Stomach (tissue), 9 donors: ENCODE results near the gene DPCD. TPM values are rescaled to one million over a fixed set of nuclear protein-coding genes. Genes with fewer than 3 reads are reported as not detected.

Experiments used
- DNase-seq, 2 donors: peaks; one replicate each; pipeline versions ENCODE4 v3.0.0 to v3.0.0-alpha.2; 2013 to 2019
- H3K27ac ChIP-seq, 5 donors: fragments of 200-600 bp in 4 of 5; sonication (generic) in 4 of 5; one replicate each; pipeline ENCODE4 v1.5.1; 2013 to 2019; ENCODE audit warnings: mild to moderate bottlenecking in 1 of 5, moderate library complexity in 1 of 5
- H3K27me3 ChIP-seq, 3 donors: fragments of 200-600 bp; sonication (generic); one replicate each; pipeline ENCODE4 v1.5.1; 2017 to 2019; ENCODE audit warnings: mixed run types in 1 of 3
- H3K36me3 ChIP-seq, 4 donors: fragments of 200-600 bp; sonication (generic); 1 replicate in 3 of 4; 2 replicates in 1 of 4; pipeline ENCODE4 v1.5.1; 2016 to 2019
- H3K4me1 ChIP-seq, 4 donors: fragments of 200-600 bp; sonication (generic); one replicate each; pipeline ENCODE4 v1.5.1; 2016 to 2019
- H3K4me3 ChIP-seq, 4 donors: fragments of 200-600 bp; sonication (generic) in 3 of 4; one replicate each; pipeline ENCODE4 v1.5.1; 2016 to 2019; ENCODE audit warnings: mild to moderate bottlenecking in 1 of 4
- H3K9me3 ChIP-seq, 4 donors: fragments of 200-600 bp; sonication (generic); one replicate each; pipeline ENCODE4 v1.5.1; 2016 to 2019
- EP300 ChIP-seq: sonication (generic); formaldehyde crosslinking; IDR thresholded peaks from one replicate; pipeline ENCODE4 v1.6.1; 2017; ENCODE audit warnings: antibody characterized with exemption
- POLR2A ChIP-seq, 4 donors: fragments of 450-650 bp; IDR thresholded peaks; one replicate each; pipeline ENCODE4 v1.6.1; 2016; ENCODE audit warnings: antibody characterized with exemption in 4 of 4, control low read depth in 2 of 4, mild to moderate bottlenecking in 1 of 4, moderate library complexity in 1 of 4
- POLR2AphosphoS5 ChIP-seq, 3 donors: sonication (generic); formaldehyde crosslinking; IDR thresholded peaks; one replicate each; pipeline ENCODE4 v1.6.1; 2016; ENCODE audit warnings: antibody characterized with exemption in 3 of 3
- WGBS, 5 donors: extraction: QIAGEN DNeasy Blood & Tissue Kit in 3 of 5; methylation state at CpG; one replicate each; pipeline versions ENCODE4 v1.1.5 to v1.1.7; 2013 to 2018; 5-methylcytosine and 5-hydroxymethylcytosine counted together
- intact Hi-C: fragments of 100-400 bp; cut with DNase I; formaldehyde crosslinking; loops from one replicate; pipeline ENCODE4 v1.15.1; 2023; ENCODE audit warnings: low total_unique reads
- polyA plus RNA-seq, 3 donors: library from polyadenylated mRNA; stranded (reverse); fragments of 200-250 nt; gene quantifications; one replicate each; pipeline ENCODE4 v1.2.3, GENCODE V29; 2013
- total RNA-seq, 5 donors: library from RNA; depleted of rRNA; stranded (reverse); fragments of >200 nt; gene quantifications; one replicate each; pipeline versions ENCODE4 v1.1.0 to v1.2.3, GENCODE V29; 2014 to 2016
- TF ChIP-seq, protein P1 (sequence below), 7 experiments: fragments of 450-650 bp in 4 of 7; fragments of 200-600 bp in 3 of 7; sonication (generic) in 3 of 7; IDR thresholded peaks; one replicate each; pipeline ENCODE4 v1.5.1; 2016 to 2019; ENCODE audit warnings: antibody characterized with exemption in 7 of 7, control low read depth in 2 of 7, mild to moderate bottlenecking in 1 of 7
- donor health status: healthy with polysubstance abuse.
- donor health status: Bipolar disorder and iron deficiency.
- donor health status: healthy.

Gene DPCD
- total and polyA plus RNA-seq, 8 donors: 6.7 to 86.6 (median 21.1) TPM

DNA sequence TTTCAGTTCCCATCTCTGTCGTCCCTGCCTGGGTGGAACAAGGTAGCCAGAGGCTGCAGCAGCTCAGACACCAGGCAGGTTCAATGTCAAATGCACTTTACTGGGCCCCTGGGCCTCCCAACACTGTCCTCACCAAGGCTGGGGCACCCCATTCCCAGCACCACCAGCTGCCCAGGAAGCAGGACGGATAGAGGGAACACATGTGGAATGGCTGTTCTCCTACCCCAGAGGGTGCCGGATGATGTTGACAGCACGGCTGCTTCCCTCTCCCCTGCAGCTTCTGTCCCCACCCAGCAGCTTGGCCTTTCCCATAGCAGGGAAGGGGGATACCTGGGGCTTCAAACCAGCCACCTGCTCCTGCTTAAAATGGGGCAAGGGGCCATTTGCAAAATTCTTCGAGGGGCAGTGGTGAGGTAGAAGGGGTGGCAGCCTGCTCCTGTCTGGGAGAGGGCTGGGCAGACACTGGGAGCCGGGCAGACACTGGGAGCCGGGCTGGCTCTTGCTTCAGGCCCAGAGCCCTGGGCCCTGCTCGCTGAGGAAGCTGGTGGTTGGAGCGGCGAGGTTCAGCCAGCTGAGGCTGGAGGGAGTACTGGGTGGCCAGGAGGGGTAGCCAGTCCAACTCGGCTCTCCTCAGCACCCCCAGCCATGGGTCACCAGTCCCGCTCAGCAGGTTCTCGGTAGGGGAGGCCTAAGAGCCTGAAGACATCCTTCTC is 9.2 kb upstream of the DPCD start:
- TF ChIP-seq POLR2A (IDR thresholded peaks at IDR 0.05) (no peak), POLR2AphosphoS5 (IDR thresholded peaks at IDR 0.05) (no peak), EP300 (no peak)
- TF ChIP-seq, protein P1, sequence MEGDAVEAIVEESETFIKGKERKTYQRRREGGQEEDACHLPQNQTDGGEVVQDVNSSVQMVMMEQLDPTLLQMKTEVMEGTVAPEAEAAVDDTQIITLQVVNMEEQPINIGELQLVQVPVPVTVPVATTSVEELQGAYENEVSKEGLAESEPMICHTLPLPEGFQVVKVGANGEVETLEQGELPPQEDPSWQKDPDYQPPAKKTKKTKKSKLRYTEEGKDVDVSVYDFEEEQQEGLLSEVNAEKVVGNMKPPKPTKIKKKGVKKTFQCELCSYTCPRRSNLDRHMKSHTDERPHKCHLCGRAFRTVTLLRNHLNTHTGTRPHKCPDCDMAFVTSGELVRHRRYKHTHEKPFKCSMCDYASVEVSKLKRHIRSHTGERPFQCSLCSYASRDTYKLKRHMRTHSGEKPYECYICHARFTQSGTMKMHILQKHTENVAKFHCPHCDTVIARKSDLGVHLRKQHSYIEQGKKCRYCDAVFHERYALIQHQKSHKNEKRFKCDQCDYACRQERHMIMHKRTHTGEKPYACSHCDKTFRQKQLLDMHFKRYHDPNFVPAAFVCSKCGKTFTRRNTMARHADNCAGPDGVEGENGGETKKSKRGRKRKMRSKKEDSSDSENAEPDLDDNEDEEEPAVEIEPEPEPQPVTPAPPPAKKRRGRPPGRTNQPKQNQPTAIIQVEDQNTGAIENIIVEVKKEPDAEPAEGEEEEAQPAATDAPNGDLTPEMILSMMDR (IDR thresholded peaks at IDR 0.05): no peak
- Histone ChIP-seq H3K4me3 (no peak overlapping the region), H3K4me1 (no peaks in the 10 kb centered on the region), H3K9me3 (no peaks in the 10 kb centered on the region), H3K36me3 (peaks cover 31 to 80% (median 71%) of the 10 kb centered on the region in 4 donors), H3K27ac (no peak overlapping the region), H3K27me3 (no peaks in the 10 kb centered on the region)
- DNase-seq: no peak
- intact Hi-C loops: no loop called here
- 90 to 93% (median 92%) methylated on average over 10 to 13 of the region's 13 CpGs for WGBS, 5 donors

DNA sequence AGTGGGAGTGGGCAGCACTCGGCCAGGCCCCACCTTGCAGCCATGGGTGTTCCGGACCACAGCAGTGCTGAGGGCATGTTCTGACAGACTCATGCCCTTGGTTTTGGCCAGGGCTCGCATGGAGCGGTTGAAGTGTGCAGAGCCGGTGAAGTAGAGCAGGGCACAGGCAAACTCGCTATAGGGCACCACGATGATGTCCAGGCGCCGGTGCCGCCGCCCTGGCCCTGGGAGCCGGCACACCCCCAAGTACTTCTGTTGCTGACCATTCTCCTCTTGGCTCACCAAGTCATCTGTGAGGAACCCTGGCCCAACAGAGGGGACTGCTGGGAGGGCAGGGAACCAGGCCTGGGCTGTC is 8.6 kb upstream of the DPCD start:
- intact Hi-C loops: no loop called here
- H3K4me1 ChIP-seq: no peaks in the 10 kb centered on the region
- H3K36me3 ChIP-seq: peaks cover 31 to 84% (median 76%) of the 10 kb centered on the region in 4 donors
- H3K27ac ChIP-seq: no peak overlapping the region
- no peaks in the 10 kb centered on the region for H3K9me3 ChIP-seq
- TF ChIP-seq, protein P1 (IDR thresholded peaks at IDR 0.05): no peak
- no peak for TF ChIP-seq EP300
- TF ChIP-seq POLR2AphosphoS5 (IDR thresholded peaks at IDR 0.05): no peak
- no peak for TF ChIP-seq POLR2A (IDR thresholded peaks at IDR 0.05)
- DNase-seq: no peak
- H3K4me3 ChIP-seq: no peak overlapping the region
- H3K27me3 ChIP-seq: no peaks in the 10 kb centered on the region
- WGBS, 5 donors: 95 to 100% (median 97%) methylated on average over 1 to 12 of the region's 12 CpGs

DNA sequence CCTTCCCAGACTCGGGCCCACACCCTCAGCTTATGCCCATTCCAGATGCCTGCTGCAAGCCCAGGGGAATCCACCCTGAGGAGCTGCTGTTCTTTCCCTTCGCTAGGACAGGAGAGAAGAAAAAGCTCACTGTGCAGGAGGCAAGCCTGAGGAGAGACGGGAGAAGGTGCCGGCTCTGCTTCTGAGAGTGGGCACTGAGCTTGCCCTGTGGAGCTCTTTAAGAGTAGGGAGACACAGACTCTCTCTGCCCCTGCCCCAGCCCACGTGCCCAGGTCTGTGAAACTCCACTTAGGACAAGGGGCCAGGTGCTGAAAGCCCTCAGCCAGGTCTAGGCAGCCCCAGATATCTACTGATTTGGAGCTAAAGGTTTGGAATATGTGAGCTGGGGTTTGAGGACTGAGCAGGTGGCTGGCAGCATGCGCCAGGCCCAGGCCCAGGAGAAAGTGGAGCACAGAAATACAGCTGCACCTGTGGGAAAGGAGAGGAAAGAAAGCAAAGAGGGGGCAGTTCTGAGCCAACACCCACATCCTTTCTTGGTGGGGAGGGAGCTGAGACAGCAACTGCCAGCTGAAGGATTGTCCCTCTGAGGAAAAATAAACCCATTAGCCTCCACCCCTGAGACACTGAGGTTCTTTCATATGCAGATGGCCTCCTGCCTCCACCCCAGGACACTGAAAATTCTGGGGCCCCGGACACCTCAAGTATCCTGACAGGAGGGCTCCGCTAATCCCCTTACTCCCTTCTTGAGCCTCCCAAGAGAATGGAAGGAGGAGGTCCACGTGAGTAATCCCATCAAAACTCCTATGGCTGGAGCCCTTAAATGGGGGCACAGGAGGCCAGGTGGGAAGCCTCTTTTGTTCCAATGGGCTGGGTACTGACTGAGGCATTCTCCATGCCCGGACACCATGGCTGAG is 7.4 kb upstream of the DPCD start:
- Histone ChIP-seq H3K27me3 (no peaks in the 10 kb centered on the region), H3K27ac (no peak overlapping the region), H3K9me3 (no peaks in the 10 kb centered on the region), H3K4me3 (no peak overlapping the region), H3K36me3 (peaks cover 31 to 96% (median 87%) of the 10 kb centered on the region in 4 donors), H3K4me1 (peaks cover 0 to 2% (median under 1%) of the 10 kb centered on the region in 4 donors)
- DNase-seq: no peak
- TF ChIP-seq POLR2A (IDR thresholded peaks at IDR 0.05) (no peak), POLR2AphosphoS5 (IDR thresholded peaks at IDR 0.05) (no peak), EP300 (no peak)
- TF ChIP-seq, protein P1 (IDR thresholded peaks at IDR 0.05): no peak
- WGBS, 5 donors: 84 to 90% (median 87%) methylated on average over 8 to 10 of the region's 10 CpGs
- intact Hi-C loops: no loop called here

DNA sequence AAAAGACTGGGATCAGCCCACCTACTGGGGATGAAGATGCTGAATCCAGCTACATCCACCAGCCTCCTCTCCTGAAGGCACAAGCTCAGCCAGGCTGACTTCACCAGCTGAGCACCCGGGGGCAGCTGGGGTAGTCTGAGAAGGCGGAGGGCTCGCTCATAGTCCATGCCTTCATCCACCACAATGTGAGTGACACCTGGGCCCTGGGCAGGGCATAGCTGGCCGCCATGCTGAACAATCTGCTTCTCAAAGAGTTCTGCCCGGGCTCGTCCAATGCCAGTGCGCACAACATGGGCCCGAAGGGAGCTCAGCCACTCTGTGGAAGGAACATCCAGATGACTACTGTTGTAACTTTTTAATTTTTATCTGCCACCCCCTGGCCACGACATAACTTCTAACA is 2.3 kb upstream of the DPCD start:
- Histone ChIP-seq H3K27me3 (no peaks in the 10 kb centered on the region), H3K27ac (no peak overlapping the region), H3K36me3 (peaks cover 17 to 52% (median 50%) of the 10 kb centered on the region in 4 donors), H3K4me1 (peaks cover 18 to 34% (median 30%) of the 10 kb centered on the region in 4 donors), H3K4me3 (no peak overlapping the region), H3K9me3 (no peaks in the 10 kb centered on the region)
- 92 to 98% (median 96%) methylated on average over 9 of the region's 9 CpGs for WGBS, 5 donors
- DNase-seq: no peak
- no peak for TF ChIP-seq EP300
- TF ChIP-seq, protein P1 (IDR thresholded peaks at IDR 0.05): no peak
- no peak for TF ChIP-seq POLR2A (IDR thresholded peaks at IDR 0.05)
- TF ChIP-seq POLR2AphosphoS5 (IDR thresholded peaks at IDR 0.05): no peak
- intact Hi-C loops: no loop called here
